Endodermal cell (in vitro differentiated cells): ENCODE measurements around the gene ATP11B. TPM values are rescaled to one million over a fixed set of nuclear protein-coding genes. Genes with fewer than 3 reads are reported as not detected.

Experiments
- DNase-seq: peaks from one replicate; pipeline ENCODE4 v3.0.0-alpha.2; 2017
- H3K27ac ChIP-seq: 2 replicates; pipeline ENCODE4 v1.5.1; 2013; ENCODE audit warnings: mild to moderate bottlenecking, low read depth, low read length, moderate library complexity
- H3K27me3 ChIP-seq: 2 replicates; pipeline ENCODE4 v1.6.1; 2013; ENCODE audit warnings: mild to moderate bottlenecking, low read length, moderate library complexity; ENCODE audit not compliant: insufficient read depth, control insufficient read depth, poor library complexity, severe bottlenecking
- H3K36me3 ChIP-seq: 2 replicates; pipeline ENCODE4 v1.7.0; 2013; ENCODE audit warnings: mild to moderate bottlenecking, low read length, moderate library complexity; ENCODE audit not compliant: control insufficient read depth, insufficient read depth
- H3K4me1 ChIP-seq: one replicate; pipeline ENCODE4 v1.7.0; 2013; ENCODE audit warnings: low read length; ENCODE audit not compliant: control insufficient read depth, insufficient read depth
- H3K4me3 ChIP-seq: 2 replicates; pipeline ENCODE4 v1.5.1; 2013; ENCODE audit warnings: mild to moderate bottlenecking, low read length, moderate library complexity
- H3K9ac ChIP-seq: 2 replicates; pipeline ENCODE4 v1.6.1; 2013; ENCODE audit warnings: mild to moderate bottlenecking, low read length, moderate library complexity; ENCODE audit not compliant: poor library complexity, severe bottlenecking; ENCODE audit errors: extremely low read depth
- H3K9me3 ChIP-seq: 2 replicates; pipeline ENCODE4 v1.6.1; 2013; ENCODE audit warnings: mild to moderate bottlenecking, low read length, moderate library complexity; ENCODE audit not compliant: control insufficient read depth
- H3K27ac Mint-ChIP-seq: 2 replicates; pipeline ENCODE4 v1.8.0; 2020; ENCODE audit warnings: mixed read lengths
- H3K27me3 Mint-ChIP-seq: 2 replicates; pipeline ENCODE4 v1.8.0; 2021; ENCODE audit warnings: mild to moderate bottlenecking, mixed read lengths; ENCODE audit not compliant: insufficient read depth
- H3K36me3 Mint-ChIP-seq: 2 replicates; pipeline ENCODE4 v1.8.0; 2020; ENCODE audit warnings: low read depth, mixed read lengths
- H3K4me1 Mint-ChIP-seq: 2 replicates; pipeline ENCODE4 v1.8.0; 2020; ENCODE audit warnings: mixed read lengths
- H3K4me3 Mint-ChIP-seq: 2 replicates; pipeline ENCODE4 v1.8.0; 2020; ENCODE audit warnings: mild to moderate bottlenecking, moderate library complexity, mixed read lengths
- H3K9me3 Mint-ChIP-seq: 2 replicates; pipeline ENCODE4 v1.8.0; 2020; ENCODE audit warnings: mild to moderate bottlenecking, mixed read lengths
- WGBS, 2 experiments: methylation state at CpG; one replicate each; pipeline versions ENCODE4 v1.1.5 to v1.1.7; 2013; ENCODE audit warnings: missing lambda C conversion rate in 2 of 2, mixed read lengths in 1 of 2; ENCODE audit not compliant: insufficient coverage in 1 of 2, insufficient read length in 1 of 2; 5-methylcytosine and 5-hydroxymethylcytosine counted together
- total RNA-seq, 2 donors: library from RNA; stranded (reverse); fragmentation: NEBNext Ultra II Directional in 1 of 2; extraction: Animal tissue kit (Norgen Biotek cat#: 25700) in 1 of 2; gene quantifications; 2 replicates in 1 of 2; 3 replicates in 1 of 2; pipeline ENCODE4 v1.2.1, GENCODE V29; 2021
- TF ChIP-seq, protein P1 (sequence below): fragments of 200-600 bp; sonication (generic); conservative IDR thresholded peaks from 2 replicates; pipeline ENCODE4 v1.5.0; 2021; ENCODE audit warnings: antibody characterized with exemption, mild to moderate bottlenecking

Gene ATP11B
- total RNA-seq, 2 donors from 2014 or later, result 23.6 to 27.8 TPM

DNA sequence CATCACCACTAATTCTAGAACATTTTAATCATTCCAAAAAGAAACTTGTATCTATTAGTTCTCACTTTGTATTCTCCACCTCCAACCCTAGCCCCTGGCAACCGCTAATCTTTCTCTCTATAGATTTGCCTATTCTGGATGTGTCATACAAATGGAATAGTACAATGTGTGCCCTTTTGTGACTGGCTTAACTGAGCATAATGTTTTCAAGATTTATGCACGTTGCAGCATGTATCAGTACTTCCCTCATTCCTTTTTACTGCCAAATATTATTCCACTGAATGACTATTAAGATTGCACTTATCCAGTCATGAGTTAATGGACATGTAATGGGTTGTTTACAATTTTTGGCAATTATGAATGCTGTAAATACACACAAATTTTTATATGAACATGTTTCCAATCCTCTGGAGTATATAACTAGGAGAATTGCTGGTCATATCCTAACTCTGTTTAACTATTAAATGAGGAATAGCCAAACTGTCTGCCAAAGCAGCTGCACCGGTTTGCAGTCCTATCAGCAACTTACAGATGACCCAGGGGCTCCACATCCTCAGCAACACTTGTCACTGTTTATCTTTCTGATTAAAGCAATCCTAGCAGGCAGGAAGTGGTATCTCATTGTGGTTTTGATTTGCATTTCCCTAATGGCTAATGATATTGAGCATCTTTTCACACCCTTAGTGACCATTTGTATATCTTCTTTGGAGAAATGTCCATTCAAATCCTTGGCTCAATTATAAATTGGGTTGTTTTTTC, 144.2 kb downstream of the ATP11B start:
- Histone ChIP-seq H3K36me3 (peaks cover 1% of the 10 kb centered on the region), H3K27ac (no peak overlapping the region), H3K4me3 (peak overlapping the region; percentile 21), H3K4me1 (peaks cover 20% of the 10 kb centered on the region), H3K9ac (no peak overlapping the region), H3K27me3 (no peaks in the 10 kb centered on the region), H3K9me3 (peaks cover 6% of the 10 kb centered on the region)
- TF ChIP-seq, protein P1, sequence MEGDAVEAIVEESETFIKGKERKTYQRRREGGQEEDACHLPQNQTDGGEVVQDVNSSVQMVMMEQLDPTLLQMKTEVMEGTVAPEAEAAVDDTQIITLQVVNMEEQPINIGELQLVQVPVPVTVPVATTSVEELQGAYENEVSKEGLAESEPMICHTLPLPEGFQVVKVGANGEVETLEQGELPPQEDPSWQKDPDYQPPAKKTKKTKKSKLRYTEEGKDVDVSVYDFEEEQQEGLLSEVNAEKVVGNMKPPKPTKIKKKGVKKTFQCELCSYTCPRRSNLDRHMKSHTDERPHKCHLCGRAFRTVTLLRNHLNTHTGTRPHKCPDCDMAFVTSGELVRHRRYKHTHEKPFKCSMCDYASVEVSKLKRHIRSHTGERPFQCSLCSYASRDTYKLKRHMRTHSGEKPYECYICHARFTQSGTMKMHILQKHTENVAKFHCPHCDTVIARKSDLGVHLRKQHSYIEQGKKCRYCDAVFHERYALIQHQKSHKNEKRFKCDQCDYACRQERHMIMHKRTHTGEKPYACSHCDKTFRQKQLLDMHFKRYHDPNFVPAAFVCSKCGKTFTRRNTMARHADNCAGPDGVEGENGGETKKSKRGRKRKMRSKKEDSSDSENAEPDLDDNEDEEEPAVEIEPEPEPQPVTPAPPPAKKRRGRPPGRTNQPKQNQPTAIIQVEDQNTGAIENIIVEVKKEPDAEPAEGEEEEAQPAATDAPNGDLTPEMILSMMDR, result no peak
- Mint-ChIP-seq H3K4me3 (peak overlapping the region; percentile 22), H3K4me1 (peaks cover 50% of the 10 kb centered on the region), H3K27me3 (no peaks in the 10 kb centered on the region), H3K9me3 (peaks cover 7% of the 10 kb centered on the region), H3K36me3 (peaks cover 9% of the 10 kb centered on the region), H3K27ac (no peak overlapping the region)
- no peak for DNase-seq
- 60% methylated on average over 2 to 3 of the region's 3 CpGs for WGBS, 2 experiments

- H3K27ac Mint-ChIP-seq, result peak overlapping the region; percentile 74
- 85 to 100% methylated on average over 2 to 4 of the region's 4 CpGs for whole genome bisulfite sequencing, 2 experiments
- no peaks in the 10 kb centered on the region for H3K9me3 Mint-ChIP-seq
These were observed 147.0 kb downstream of the ATP11B start for GRCh38 chr3:182940266-182940808.

DNA sequence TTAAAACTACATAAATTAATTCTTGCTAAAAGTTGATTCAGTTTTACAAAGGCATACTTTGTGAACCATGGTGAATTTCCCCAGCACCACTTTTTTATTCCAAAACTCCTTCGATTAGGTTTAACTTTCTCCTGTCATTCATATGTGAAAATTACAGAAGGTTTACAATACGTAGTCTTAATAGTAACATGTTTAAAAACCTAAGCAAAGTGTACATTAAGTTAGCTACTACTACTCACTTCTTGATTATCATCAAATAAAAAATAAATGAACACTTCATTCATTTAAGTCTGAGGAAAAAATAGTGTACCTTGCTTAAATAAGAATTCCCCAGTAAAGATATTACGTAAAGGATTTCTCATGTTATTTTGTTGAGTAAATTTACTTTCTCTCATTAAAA, 148.4 kb downstream of the ATP11B start:
- Histone ChIP-seq H3K27me3 (no peaks in the 10 kb centered on the region), H3K36me3 (peaks cover 24% of the 10 kb centered on the region), H3K4me1 (peaks cover 12% of the 10 kb centered on the region), H3K9me3 (no peaks in the 10 kb centered on the region), H3K27ac (no peak overlapping the region), H3K9ac (no peak overlapping the region), H3K4me3 (no peak overlapping the region)
- no peak for DNase-seq
- TF ChIP-seq, protein P1, result no peak
- Mint-ChIP-seq H3K4me1 (peaks cover 46% of the 10 kb centered on the region), H3K27ac (no peak overlapping the region), H3K4me3 (no peak overlapping the region), H3K27me3 (no peaks in the 10 kb centered on the region), H3K9me3 (no peaks in the 10 kb centered on the region), H3K36me3 (peaks cover 24% of the 10 kb centered on the region)
- 97% methylated on average over 2 of the region's 3 CpGs; no CpG with 5 or more reads in 1 of the 2 experiments for WGBS, 2 experiments

More at GRCh38 chr3:182940266-182940808, 147.0 kb downstream of the ATP11B start:
- no peak overlapping the region for H3K4me3 ChIP-seq
- H3K9me3 ChIP-seq, result no peaks in the 10 kb centered on the region
- H3K4me1 ChIP-seq, result peaks cover 20% of the 10 kb centered on the region
- TF ChIP-seq, protein P1, result no peak
- Mint-ChIP-seq H3K36me3 (peaks cover 11% of the 10 kb centered on the region), H3K4me1 (peaks cover 56% of the 10 kb centered on the region), H3K27me3 (no peaks in the 10 kb centered on the region), H3K4me3 (no peak overlapping the region)
- H3K36me3 ChIP-seq, result peaks cover 11% of the 10 kb centered on the region
- H3K27ac ChIP-seq, result no peak overlapping the region
- no peak overlapping the region for H3K9ac ChIP-seq
- no peak for DNase-seq
- H3K27me3 ChIP-seq, result no peaks in the 10 kb centered on the region
